PC-9 (cell line): ENCODE results near the gene NT5C2.

Experiments
- CTCF ChIP-seq: fragments of 200-600 bp; sonication (generic); conservative IDR thresholded peaks from 2 replicates; pipeline ENCODE4 v1.6.1; 2017; ENCODE audit warnings: mixed run types, antibody characterized with exemption, mild to moderate bottlenecking, moderate library complexity
- EZH2 ChIP-seq: fragments of 200-600 bp; sonication (generic); IDR thresholded peaks from 2 replicates; pipeline ENCODE4 v1.8.0; 2017; ENCODE audit warnings: antibody characterized with exemption, low read depth

- TF ChIP-seq CTCF (no peak), EZH2 (no peak)
Observed at GRCh38 chr10:103192451-103193106, 493 bp downstream of the NT5C2 start.
